GM18511 (cell line): ENCODE results near the gene ATRNL1.

ENCODE experiments used
- ATAC-seq: cut with Tn5 transposase; IDR thresholded peaks from one replicate; pipeline ENCODE4 v1.9.1; 2021; ENCODE audit warnings: mild to moderate bottlenecking, moderate library complexity; ENCODE audit not compliant: unreplicated experiment

Gene ATRNL1

GRCh38 chr10:115093286-115093775, at the start of gene ATRNL1:
TSS of gene ATRNL1 (plus strand) at chr10:115093365. CDS start at chr10:115093751, 386 bp downstream.
- ATAC-seq: peak; percentile 74

GRCh38 chr10:115043719-115044118, 49.4 kb upstream of the ATRNL1 start:
- ATAC-seq: no peak

- no peak for ATAC-seq
Measured at GRCh38 chr10:115044891-115045290, 48.3 kb upstream of the ATRNL1 start.

- ATAC-seq: no peak
Measured at GRCh38 chr10:115045499-115045898, 47.7 kb upstream of the ATRNL1 start.

- ATAC-seq: no peak
Measured at GRCh38 chr10:115046686-115047236, 46.4 kb upstream of the ATRNL1 start.

- ATAC-seq: no peak
Measured at GRCh38 chr10:115047705-115048104, 45.5 kb upstream of the ATRNL1 start.

- no peak for ATAC-seq
Measured at GRCh38 chr10:115049318-115049717, 43.8 kb upstream of the ATRNL1 start.

GRCh38 chr10:115049960-115050359, 43.2 kb upstream of the ATRNL1 start:
- ATAC-seq: no peak

- no peak for ATAC-seq
Measured at GRCh38 chr10:115050375-115051010, 42.7 kb upstream of the ATRNL1 start.

GRCh38 chr10:115051216-115051615, 41.9 kb upstream of the ATRNL1 start:
- ATAC-seq: no peak

GRCh38 chr10:115052226-115052625, 40.9 kb upstream of the ATRNL1 start:
- no peak for ATAC-seq

GRCh38 chr10:115052728-115053127, 40.4 kb upstream of the ATRNL1 start:
- ATAC-seq: no peak

GRCh38 chr10:115056186-115056585, 37.0 kb upstream of the ATRNL1 start:
- ATAC-seq: no peak

GRCh38 chr10:115059301-115059898, 33.8 kb upstream of the ATRNL1 start:
- ATAC-seq: no peak

- ATAC-seq: no peak
Measured at GRCh38 chr10:115063701-115064658, 29.2 kb upstream of the ATRNL1 start.

- ATAC-seq: no peak
Measured at GRCh38 chr10:115065801-115066200, 27.4 kb upstream of the ATRNL1 start.

- no peak for ATAC-seq
Measured at GRCh38 chr10:115066528-115066927, 26.6 kb upstream of the ATRNL1 start.

GRCh38 chr10:115073796-115074195, 19.4 kb upstream of the ATRNL1 start:
- ATAC-seq: no peak

- no peak for ATAC-seq
Measured at GRCh38 chr10:115082506-115082905, 10.7 kb upstream of the ATRNL1 start.

GRCh38 chr10:115084277-115084850, 8.8 kb upstream of the ATRNL1 start:
- ATAC-seq: no peak

GRCh38 chr10:115091161-115091560, 2.0 kb upstream of the ATRNL1 start:
- ATAC-seq: no peak
